ENCODE results near the gene MNT. TPM values are rescaled to one million over a fixed set of nuclear protein-coding genes. Genes with fewer than 3 reads are reported as not detected.
A peak's percentile ranks its signal among the peaks of the same experiment; 100 is the strongest.

MNT gene
- total RNA-seq, 1 experiment from 2014 or later = 24.4 TPM

DNA sequence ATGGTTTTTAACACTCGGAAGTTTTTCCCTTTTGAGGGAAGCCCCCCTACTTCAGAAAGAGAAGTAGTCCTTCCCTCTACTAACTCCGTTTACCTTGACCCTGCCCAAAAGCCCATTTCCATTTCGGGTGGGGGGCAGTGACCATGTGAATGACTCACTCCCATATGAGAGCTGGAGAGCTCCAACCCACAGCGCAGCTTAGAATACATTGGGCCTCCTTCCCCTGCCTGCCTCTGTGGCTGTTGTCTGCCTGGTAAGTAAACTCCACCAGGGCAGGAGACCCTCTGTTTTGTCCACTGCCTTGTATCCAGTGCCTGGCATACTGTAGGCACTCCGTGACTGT, 62.6 kb downstream of the MNT start:
- CTCF ChIA-PET = interaction anchor here (0.8 to 3.5 kb wide), 4 partner anchors 8 to 35 kb away, joined by 3 to 60 read pairs (median 12); partner anchors contain the start of genes SMG6 and SRR
- Mint-ChIP-seq H3K27me3 (ENCODE audit: insufficient read depth, unreplicated experiment) (no peaks in the 10 kb centered on the region), H3K4me1 (ENCODE audit: low read depth, unreplicated experiment) (peaks cover 6% of the 10 kb centered on the region), H3K9me3 (ENCODE audit: unreplicated experiment) (no peaks in the 10 kb centered on the region), H3K27ac (ENCODE audit: unreplicated experiment) (peak overlapping the region; percentile 11), H3K36me3 (ENCODE audit: insufficient read depth, unreplicated experiment) (peaks cover 11% of the 10 kb centered on the region), H3K4me3 (ENCODE audit: unreplicated experiment) (peak overlapping the region; percentile 99)
- TF ChIP-seq, protein P1, sequence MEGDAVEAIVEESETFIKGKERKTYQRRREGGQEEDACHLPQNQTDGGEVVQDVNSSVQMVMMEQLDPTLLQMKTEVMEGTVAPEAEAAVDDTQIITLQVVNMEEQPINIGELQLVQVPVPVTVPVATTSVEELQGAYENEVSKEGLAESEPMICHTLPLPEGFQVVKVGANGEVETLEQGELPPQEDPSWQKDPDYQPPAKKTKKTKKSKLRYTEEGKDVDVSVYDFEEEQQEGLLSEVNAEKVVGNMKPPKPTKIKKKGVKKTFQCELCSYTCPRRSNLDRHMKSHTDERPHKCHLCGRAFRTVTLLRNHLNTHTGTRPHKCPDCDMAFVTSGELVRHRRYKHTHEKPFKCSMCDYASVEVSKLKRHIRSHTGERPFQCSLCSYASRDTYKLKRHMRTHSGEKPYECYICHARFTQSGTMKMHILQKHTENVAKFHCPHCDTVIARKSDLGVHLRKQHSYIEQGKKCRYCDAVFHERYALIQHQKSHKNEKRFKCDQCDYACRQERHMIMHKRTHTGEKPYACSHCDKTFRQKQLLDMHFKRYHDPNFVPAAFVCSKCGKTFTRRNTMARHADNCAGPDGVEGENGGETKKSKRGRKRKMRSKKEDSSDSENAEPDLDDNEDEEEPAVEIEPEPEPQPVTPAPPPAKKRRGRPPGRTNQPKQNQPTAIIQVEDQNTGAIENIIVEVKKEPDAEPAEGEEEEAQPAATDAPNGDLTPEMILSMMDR (IDR thresholded peaks at IDR 0.05; ENCODE audit: insufficient read depth in 1 of 2, low read depth in 1 of 2, low read length in 1 of 2, severe bottlenecking in 1 of 2, unreplicated experiment in 1 of 2) = no peak
- BruUV-seq (replicated peaks) = no TSS peak
- Histone ChIP-seq H3K9me3 (no peaks in the 10 kb centered on the region), H3K4me3 (ENCODE audit: low read depth, low read length) (peak overlapping the region; percentile 72), H3K36me3 (ENCODE audit: control insufficient read depth, insufficient read depth, low read length) (peaks cover 4% of the 10 kb centered on the region), H3K4me1 (peaks cover 13% of the 10 kb centered on the region; the same call in 1 of the 2 replicates), H3K27me3 (replicated peaks; ENCODE audit: control insufficient read depth, insufficient read depth, low read length) (no peaks in the 10 kb centered on the region)
- no peak for DNase-seq
- intact Hi-C loops (cut with micrococcal nuclease; ENCODE audit: unreplicated experiment) = loop anchor here (1.0 kb wide), 1 partner anchor 9 kb away; no protein-coding TSS in a partner anchor
- POLR2A ChIA-PET = interaction anchor here (0.7 to 3.2 kb wide), 4 partner anchors 10 to 61 kb away, joined by 3 to 17 read pairs (median 10); partner anchors contain the start of genes SMG6 and SRR

DNA sequence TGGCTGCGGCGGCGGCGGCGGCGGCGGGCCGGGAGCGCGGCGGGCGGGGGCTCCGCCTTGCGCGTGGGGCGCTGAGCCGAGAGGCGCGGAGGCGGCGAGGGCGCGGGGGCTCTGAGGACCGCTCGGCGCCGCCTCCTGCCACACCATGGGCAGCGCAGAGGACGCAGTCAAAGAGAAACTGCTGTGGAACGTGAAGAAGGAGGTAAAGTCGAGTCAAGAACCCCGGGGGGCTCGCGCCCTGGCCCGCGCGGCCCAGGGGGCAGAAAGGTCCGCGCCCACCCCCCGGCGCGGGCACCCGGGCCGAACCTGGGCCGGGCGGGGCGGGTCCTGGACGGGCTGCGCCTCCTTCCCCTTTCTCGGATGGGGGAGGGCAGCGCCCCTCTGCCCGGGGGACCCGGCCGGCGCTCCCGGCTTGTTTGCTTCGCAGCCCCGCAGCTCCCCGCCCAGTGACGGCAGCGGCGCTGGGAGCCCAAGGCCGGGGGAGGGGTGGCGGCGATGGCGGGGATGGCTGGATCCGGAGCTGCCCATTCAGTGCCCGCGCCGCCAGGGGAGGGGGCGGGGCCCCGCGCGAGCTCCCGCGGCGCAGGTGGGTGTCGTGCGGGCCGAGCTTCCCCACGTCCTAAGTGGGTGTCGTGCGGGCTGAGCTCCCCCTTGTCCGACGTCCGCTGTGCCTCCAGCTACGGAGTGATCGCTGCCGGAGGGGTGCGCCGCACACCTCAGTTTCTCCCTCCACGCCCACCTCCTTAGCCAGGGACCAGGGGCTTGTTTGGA, 63.1 kb downstream of the MNT start:
- no TSS peak for BruUV-seq (replicated peaks)
- Histone ChIP-seq H3K36me3 (ENCODE audit: control insufficient read depth, insufficient read depth, low read length) (peaks cover 3% of the 10 kb centered on the region), H3K9me3 (no peaks in the 10 kb centered on the region), H3K27me3 (replicated peaks; ENCODE audit: control insufficient read depth, insufficient read depth, low read length) (no peaks in the 10 kb centered on the region), H3K4me3 (ENCODE audit: low read depth, low read length) (peak overlapping the region; percentile 72), H3K4me1 (peaks cover 13% of the 10 kb centered on the region; the same call in 1 of the 2 replicates)
- Mint-ChIP-seq H3K36me3 (ENCODE audit: insufficient read depth, unreplicated experiment) (peaks cover 8% of the 10 kb centered on the region), H3K27me3 (ENCODE audit: insufficient read depth, unreplicated experiment) (no peaks in the 10 kb centered on the region), H3K27ac (ENCODE audit: unreplicated experiment) (peak overlapping the region; percentile 95), H3K9me3 (ENCODE audit: unreplicated experiment) (no peaks in the 10 kb centered on the region), H3K4me1 (ENCODE audit: low read depth, unreplicated experiment) (peaks cover 6% of the 10 kb centered on the region), H3K4me3 (ENCODE audit: unreplicated experiment) (peak overlapping the region; percentile 99)
- TF ChIP-seq, protein P1 (IDR thresholded peaks at IDR 0.05; ENCODE audit: insufficient read depth in 1 of 2, low read depth in 1 of 2, low read length in 1 of 2, severe bottlenecking in 1 of 2, unreplicated experiment in 1 of 2) = no peak
- POLR2A ChIA-PET = interaction anchor here (0.7 to 3.2 kb wide), 5 partner anchors 10 to 621 kb away, joined by 3 to 17 read pairs (median 7); partner anchors contain the start of genes SMG6 and SRR
- DNase-seq = peak; percentile 64 to 80
- CTCF ChIA-PET = interaction anchor here (0.8 to 3.5 kb wide), 5 partner anchors 9 to 93 kb away, joined by 3 to 60 read pairs (median 5); partner anchors contain the start of genes SMG6 and SRR
- intact Hi-C loops (cut with micrococcal nuclease; ENCODE audit: unreplicated experiment) = loop anchor here (1.0 kb wide), 1 partner anchor 10 kb away; no protein-coding TSS in a partner anchor

DNA sequence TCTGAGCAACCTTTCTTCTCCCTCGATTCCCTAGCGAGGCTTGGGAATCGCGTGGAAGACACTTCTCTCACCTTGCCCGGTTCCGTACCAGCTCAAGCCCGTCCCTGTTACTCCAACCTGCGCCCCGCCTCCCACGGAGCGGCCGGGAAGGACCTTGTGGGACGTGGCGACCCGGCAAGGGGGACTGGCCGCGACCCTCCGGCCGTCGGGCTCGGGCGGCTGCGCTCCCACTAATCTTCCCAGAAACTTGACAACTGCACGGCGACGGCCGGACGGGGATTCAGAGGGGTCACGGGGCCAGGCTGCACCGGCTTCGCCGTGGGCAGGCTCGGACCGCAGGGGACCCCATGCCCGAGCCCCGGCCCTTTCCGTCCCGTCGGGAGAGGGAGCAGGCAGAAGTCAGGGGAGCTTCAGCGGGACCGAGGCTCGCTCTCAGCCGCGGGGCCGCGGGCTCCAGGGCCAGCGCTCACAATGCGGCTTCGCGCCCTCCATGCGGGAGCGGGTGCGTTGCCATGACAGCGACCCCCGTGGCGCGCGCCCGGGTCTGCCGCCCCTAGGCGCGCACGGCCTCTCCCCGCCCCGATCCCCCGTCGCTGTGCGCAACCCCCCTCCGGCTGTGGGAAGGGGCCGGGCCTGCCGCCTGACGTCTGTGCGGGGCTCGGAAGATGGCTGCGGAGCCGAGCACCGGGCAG, 63.9 kb downstream of the MNT start, which contains the start of gene SGSM2:
TSS of gene SGSM2 (plus strand) at position 650 of the 692 bp plus-strand sequence. CDS start 188 bp downstream, outside the sequence.
- no peaks in the 10 kb centered on the region for H3K9me3 ChIP-seq
- ChIA-PET CTCF (interaction anchor here (1.0 to 3.5 kb wide), 5 partner anchors 11 to 92 kb away, joined by 3 to 60 read pairs (median 10); partner anchors contain the start of genes SMG6 and SRR), POLR2A (interaction anchor here (0.7 to 3.2 kb wide), 9 partner anchors 9 to 621 kb away, joined by 3 to 29 read pairs (median 10); partner anchors contain the start of genes PAFAH1B1, SMG6 and SRR)
- Mint-ChIP-seq H3K36me3 (ENCODE audit: insufficient read depth, unreplicated experiment) (peaks cover 7% of the 10 kb centered on the region), H3K9me3 (ENCODE audit: unreplicated experiment) (no peaks in the 10 kb centered on the region), H3K27ac (ENCODE audit: unreplicated experiment) (peak within 1 kb of the TSS; percentile 95), H3K27me3 (ENCODE audit: insufficient read depth, unreplicated experiment) (no peaks in the 10 kb centered on the region), H3K4me3 (ENCODE audit: unreplicated experiment) (peak within 1 kb of the TSS; percentile 99), H3K4me1 (ENCODE audit: low read depth, unreplicated experiment) (peaks cover 6% of the 10 kb centered on the region)
- TF ChIP-seq, protein P1 (IDR thresholded peaks at IDR 0.05; ENCODE audit: insufficient read depth in 1 of 2, low read depth in 1 of 2, low read length in 1 of 2, severe bottlenecking in 1 of 2, unreplicated experiment in 1 of 2) = no peak
- H3K4me1 ChIP-seq = peaks cover 13% of the 10 kb centered on the region; the same call in 1 of the 2 replicates
- H3K4me3 ChIP-seq (ENCODE audit: low read depth, low read length) = peak within 1 kb of the TSS; percentile 72
- intact Hi-C loops (cut with micrococcal nuclease; ENCODE audit: unreplicated experiment) = loop anchor here (1.0 kb wide), 2 partner anchors 16 to 34 kb away; partner anchors contain the start of genes SMG6 and SRR
- no peaks in the 10 kb centered on the region for H3K27me3 ChIP-seq (replicated peaks; ENCODE audit: control insufficient read depth, insufficient read depth, low read length)
- peaks cover 3% of the 10 kb centered on the region for H3K36me3 ChIP-seq (ENCODE audit: control insufficient read depth, insufficient read depth, low read length)
- BruUV-seq (replicated peaks) = no TSS peak
- DNase-seq = peak; percentile 71 to 77

Data from Caco-2 (cell line).